Endothelial cell of umbilical vein (primary cell): ENCODE results near the gene AHNAK2. TPM values are rescaled to one million over a fixed set of nuclear protein-coding genes. Genes with fewer than 3 reads are reported as not detected.
"Not testable (repeated sequence)": the region's sequence is repeated elsewhere in the genome, so short reads cannot be mapped to it uniquely, and the experiment has no call there.

Experiments used
- BruUV-seq: library from RNA; stranded (reverse); fragments of 400-500 nt; replicated peaks from 2 replicates; lab custom pipeline; 2021; lab: Mats Ljungman, UMichigan
- CTCF ChIA-PET: fragments of 300-600, 350-600 bp; sonication (Branson Sonifier 250); formaldehyde crosslinking; loops from one replicate; lab custom pipeline; 2021; ENCODE audit warnings: antibody characterized with exemption, inconsistent platforms; lab: Charles Lee
- POLR2A ChIA-PET: fragments of 300-600, 350-600 bp; sonication (Branson Sonifier 250); formaldehyde crosslinking; loops from one replicate; lab custom pipeline; 2021; ENCODE audit warnings: antibody characterized with exemption, inconsistent platforms; lab: Charles Lee
- DNase-seq: peaks from one replicate; pipeline ENCODE4 v3.0.0-alpha.2; 2011; ENCODE audit warnings: low read depth, low spot score
- FAIRE-seq: peaks from 2 replicates; lab custom pipeline; 2011; peaks lifted over from hg19 to GRCh38; lab: Jason Lieb, UNC
- H2AFZ ChIP-seq: 2 replicates; pipeline ENCODE4 v1.6.0; 2012; ENCODE audit warnings: low read depth, low read length, control low read depth, inconsistent platforms
- H3K27ac ChIP-seq: 2 replicates; pipeline ENCODE4 v1.5.1; 2011; ENCODE audit warnings: low read depth, mild to moderate bottlenecking, control low read depth, low read length, moderate library complexity; ENCODE audit not compliant: insufficient read depth
- H3K27me3 ChIP-seq, 2 experiments: 2 replicates each; pipeline versions ENCODE4 v1.6.0 to v1.6.1; 2011; ENCODE audit warnings: low read length in 2 of 2, mixed read lengths in 1 of 2; ENCODE audit not compliant: control insufficient read depth in 2 of 2, insufficient read depth in 2 of 2
- H3K36me3 ChIP-seq, 2 experiments: 2 replicates in 1 of 2; 3 replicates in 1 of 2; pipeline ENCODE4 v1.5.1; 2011; ENCODE audit warnings: low read length in 2 of 2, mild to moderate bottlenecking in 1 of 2, moderate library complexity in 1 of 2; ENCODE audit not compliant: control insufficient read depth in 2 of 2, insufficient read depth in 2 of 2; ENCODE audit errors: extremely low read depth in 1 of 2
- H3K4me1 ChIP-seq: 3 replicates; pipeline ENCODE4 v1.5.1; 2011; ENCODE audit warnings: mild to moderate bottlenecking, low read length; ENCODE audit not compliant: control insufficient read depth, insufficient read depth; ENCODE audit errors: extremely low read depth
- H3K4me2 ChIP-seq: 2 replicates; pipeline ENCODE4 v1.6.1; 2011; ENCODE audit warnings: low read length, control low read depth, mixed read lengths; ENCODE audit not compliant: insufficient read depth
- H3K4me3 ChIP-seq, 3 experiments: fragments of 200-600 bp in 1 of 3; sonication (generic), shearing (Covaris generic) in 1 of 3; replicated peaks in 1 of 3; 2 replicates each; pipeline ENCODE4 v1.5.1; 2011 to 2016; ENCODE audit warnings: control low read depth in 3 of 3, low read length in 3 of 3, mild to moderate bottlenecking in 2 of 3, inconsistent platforms in 1 of 3, low read depth in 1 of 3, moderate library complexity in 1 of 3; ENCODE audit not compliant: insufficient read depth in 1 of 3
- H3K79me2 ChIP-seq: 2 replicates; pipeline ENCODE4 v1.6.0; 2012; ENCODE audit warnings: low read length, inconsistent platforms; ENCODE audit not compliant: control insufficient read depth, insufficient read depth
- H3K9ac ChIP-seq: replicated peaks from 2 replicates; pipeline ENCODE3; 2011; ENCODE audit warnings: low read length, control low read depth; ENCODE audit not compliant: insufficient read depth; ENCODE audit errors: extremely low read depth
- H3K9me1 ChIP-seq: replicated peaks from 3 replicates; pipeline ENCODE4 v1.6.0; 2011; ENCODE audit warnings: mild to moderate bottlenecking, low read length; ENCODE audit not compliant: control insufficient read depth, insufficient read depth; ENCODE audit errors: extremely low read depth
- H3K9me3 ChIP-seq: replicated peaks from 2 replicates; pipeline ENCODE4 v1.5.1; 2012; ENCODE audit warnings: low read length, inconsistent platforms; ENCODE audit not compliant: control insufficient read depth, insufficient read depth
- H4K20me1 ChIP-seq: replicated peaks from 2 replicates; pipeline ENCODE3; 2011; ENCODE audit warnings: mild to moderate bottlenecking, low read length; ENCODE audit not compliant: control insufficient read depth, insufficient read depth; ENCODE audit errors: extremely low read depth
- EZH2 ChIP-seq: IDR thresholded peaks from 2 replicates; pipeline ENCODE4 v1.6.1; 2012; ENCODE audit warnings: borderline replicate concordance, low read depth, mild to moderate bottlenecking, moderate library complexity, low read length, inconsistent platforms; ENCODE audit not compliant: severe bottlenecking
- FOS ChIP-seq: IDR thresholded peaks from 2 replicates; pipeline ENCODE4 v1.6.1; 2011; ENCODE audit warnings: mild to moderate bottlenecking, low read length, moderate library complexity, borderline replicate concordance; ENCODE audit not compliant: insufficient read depth
- GATA2 ChIP-seq: IDR thresholded peaks from 2 replicates; pipeline ENCODE4 v1.7.0; 2011; ENCODE audit warnings: low read depth, mild to moderate bottlenecking, moderate library complexity, mixed read lengths, low read length; ENCODE audit not compliant: insufficient read length, insufficient read depth
- JUN ChIP-seq: IDR thresholded peaks from 2 replicates; pipeline ENCODE4 v1.6.1; 2011; ENCODE audit warnings: borderline replicate concordance, low read depth; ENCODE audit not compliant: insufficient read length, insufficient read depth
- MAX ChIP-seq: IDR thresholded peaks from 2 replicates; pipeline ENCODE4 v1.6.1; 2011; ENCODE audit not compliant: insufficient read depth, insufficient read length
- MYC ChIP-seq: IDR thresholded peaks from one replicate; pipeline ENCODE4 v1.6.1; 2011; ENCODE audit warnings: mild to moderate bottlenecking, low read depth, low read length
- POLR2A ChIP-seq: IDR thresholded peaks from 2 replicates; pipeline ENCODE4 v1.6.1; 2012; ENCODE audit warnings: low read depth, mild to moderate bottlenecking, control low read depth, low read length
- POLR2AphosphoS5 ChIP-seq: IDR thresholded peaks from 2 replicates; pipeline ENCODE4 v1.6.1; 2012; ENCODE audit warnings: low read depth, mild to moderate bottlenecking, control low read depth, low read length, moderate library complexity; ENCODE audit not compliant: insufficient read depth
- dilution Hi-C: fragments of 300-500 bp; cut with MboI; formaldehyde crosslinking; loops from one replicate; pipeline ENCODE4 v1.15.0; 2019; ENCODE audit warnings: low sequenced_read_pairs; ENCODE audit not compliant: extremely low pct_ligation_motif_present
- intact Hi-C: fragments of 100-400 bp; cut with micrococcal nuclease; formaldehyde crosslinking; loops from one replicate; pipeline ENCODE4 v1.10.0; 2022
- polyA plus RNA-seq, 4 experiments: library from polyadenylated mRNA; depleted of rRNA in 3 of 4; stranded (reverse) in 3 of 4; unstranded in 1 of 4; fragments of >200 nt; gene quantifications; 2 replicates each; pipeline versions ENCODE4 v1.2.1 to v1.2.3, GENCODE V29; 2011 to 2012; ENCODE audit warnings: missing spikeins in 1 of 4
- total RNA-seq: library from RNA; stranded (reverse); gene quantifications from 2 replicates; pipeline ENCODE4 v1.2.3, GENCODE V29; 2021
- TF ChIP-seq, protein P1 (sequence below), 2 donors: IDR thresholded peaks; 1 replicate in 1 of 2; 2 replicates in 1 of 2; pipeline ENCODE4 v1.5.1; 2011; ENCODE audit warnings: low read length in 2 of 2, mild to moderate bottlenecking in 2 of 2, moderate library complexity in 2 of 2, control low read depth in 1 of 2, inconsistent platforms in 1 of 2, low read depth in 1 of 2; ENCODE audit not compliant: insufficient read depth in 1 of 2; ENCODE audit errors: extremely low read depth in 1 of 2

AHNAK2 gene
- total and polyA plus RNA-seq, 2 donors (not counting 3 experiments of a cell fraction or from before 2014, with no cell fraction given) = 17.7 to 68.7 TPM

DNA sequence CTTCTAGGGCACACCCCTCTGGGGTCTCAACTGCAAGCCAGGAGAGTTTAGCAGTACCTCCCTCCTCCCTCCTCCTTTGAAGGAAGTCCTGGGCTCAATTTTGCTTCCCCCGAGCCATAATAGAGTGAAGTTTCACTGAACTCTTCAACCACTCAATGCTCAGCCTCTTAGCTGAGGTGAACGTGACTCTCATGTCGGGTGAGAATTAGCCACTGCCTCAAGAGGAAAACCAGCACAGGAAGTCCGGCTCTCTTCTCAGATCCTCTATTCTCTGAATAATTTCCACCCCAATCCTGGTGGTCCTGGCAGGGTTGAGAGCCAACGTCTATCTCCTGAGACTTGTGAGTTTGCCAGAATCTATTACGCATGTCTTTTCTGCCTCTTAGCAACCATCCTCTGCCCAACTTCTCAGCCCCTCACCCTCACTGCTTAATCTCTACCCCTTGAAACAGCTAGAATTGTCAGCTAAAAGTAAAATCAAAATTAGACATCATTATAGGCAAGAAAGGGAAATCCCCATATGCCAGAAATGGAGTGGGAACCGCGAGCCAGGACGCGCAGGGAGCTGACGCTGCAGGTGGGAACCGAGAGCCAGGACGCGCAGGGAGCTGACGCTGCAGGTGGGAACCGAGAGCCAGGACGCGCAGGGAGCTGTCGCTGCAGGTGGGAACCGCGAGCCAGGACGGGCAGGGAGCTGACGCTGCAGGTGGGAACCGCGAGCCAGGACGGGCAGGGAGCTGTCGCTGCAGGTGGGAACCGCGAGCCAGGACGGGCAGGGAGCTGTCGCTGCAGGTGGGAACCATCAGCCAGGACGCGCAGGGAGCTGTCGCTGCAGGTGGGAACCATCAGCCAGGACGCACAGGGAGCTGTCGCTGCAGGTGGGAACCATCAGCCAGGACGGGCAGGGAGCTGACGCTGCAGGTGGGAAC lies 73.3 kb downstream of the AHNAK2 start:
- FAIRE-seq, H3K4me1 ChIP-seq, H3K79me2 ChIP-seq, H3K36me3 ChIP-seq, H3K9me1 ChIP-seq, H4K20me1 ChIP-seq, H3K4me3 ChIP-seq, H3K9ac ChIP-seq, H3K27ac ChIP-seq, intact Hi-C loops, BruUV-seq, H3K4me2 ChIP-seq, DNase-seq, H3K9me3 ChIP-seq, dilution Hi-C loops, H2AFZ ChIP-seq: not testable (repeated sequence)
- CTCF ChIA-PET = interaction anchor here (1.4 kb wide), 1 partner anchor 9 kb away, joined by 8 read pairs; no protein-coding TSS in a partner anchor
- POLR2A ChIA-PET = interaction anchor here (0.7 kb wide), 1 partner anchor 10 kb away, joined by 3 read pairs; no protein-coding TSS in a partner anchor
- H3K27me3 ChIP-seq = peaks cover 10 to 11% of the 10 kb centered on the region in 2 experiments

DNA sequence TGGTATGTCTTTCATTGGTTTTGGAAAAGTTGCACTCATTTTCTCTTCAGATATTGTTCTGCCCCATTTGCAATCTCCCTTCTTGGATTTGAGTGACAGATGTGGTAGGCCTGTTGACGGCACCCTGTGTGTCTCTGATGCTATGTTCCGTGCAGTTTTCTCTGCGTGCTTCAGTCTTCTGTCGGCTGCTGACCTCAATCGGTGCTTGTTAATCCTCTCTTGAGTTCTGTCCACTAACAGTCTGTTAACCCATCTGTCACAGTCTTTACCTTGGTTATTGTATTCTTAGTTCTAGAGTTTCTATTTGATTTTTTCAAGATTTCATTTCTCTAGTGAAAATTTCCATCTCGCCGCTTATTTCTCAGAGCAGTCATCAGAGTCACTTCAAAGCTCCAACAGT lies 74.2 kb downstream of the AHNAK2 start:
- no TSS peak for BruUV-seq
- Histone ChIP-seq H3K4me3 (no peak overlapping the region), H3K9me3 (no peaks in the 10 kb centered on the region), H3K4me1 (no peaks in the 10 kb centered on the region), H4K20me1 (no peaks in the 10 kb centered on the region), H3K36me3 (no peaks in the 10 kb centered on the region), H3K27ac (no peak overlapping the region), H3K4me2 (no peak overlapping the region), H3K79me2 (no peaks in the 10 kb centered on the region), H3K9me1 (no peaks in the 10 kb centered on the region), H2AFZ (no peak overlapping the region), H3K27me3 (peaks cover 10 to 11% of the 10 kb centered on the region in 2 experiments), H3K9ac (no peak overlapping the region)
- CTCF ChIA-PET = no interaction called here
- no peak for FAIRE-seq
- intact Hi-C loops = no loop called here
- DNase-seq = no peak
- POLR2A ChIA-PET = no interaction called here
- TF ChIP-seq MYC = no peak
- no peak for TF ChIP-seq FOS
- TF ChIP-seq POLR2A = no peak
- TF ChIP-seq POLR2AphosphoS5 = no peak
- TF ChIP-seq JUN = no peak
- TF ChIP-seq, protein P1, sequence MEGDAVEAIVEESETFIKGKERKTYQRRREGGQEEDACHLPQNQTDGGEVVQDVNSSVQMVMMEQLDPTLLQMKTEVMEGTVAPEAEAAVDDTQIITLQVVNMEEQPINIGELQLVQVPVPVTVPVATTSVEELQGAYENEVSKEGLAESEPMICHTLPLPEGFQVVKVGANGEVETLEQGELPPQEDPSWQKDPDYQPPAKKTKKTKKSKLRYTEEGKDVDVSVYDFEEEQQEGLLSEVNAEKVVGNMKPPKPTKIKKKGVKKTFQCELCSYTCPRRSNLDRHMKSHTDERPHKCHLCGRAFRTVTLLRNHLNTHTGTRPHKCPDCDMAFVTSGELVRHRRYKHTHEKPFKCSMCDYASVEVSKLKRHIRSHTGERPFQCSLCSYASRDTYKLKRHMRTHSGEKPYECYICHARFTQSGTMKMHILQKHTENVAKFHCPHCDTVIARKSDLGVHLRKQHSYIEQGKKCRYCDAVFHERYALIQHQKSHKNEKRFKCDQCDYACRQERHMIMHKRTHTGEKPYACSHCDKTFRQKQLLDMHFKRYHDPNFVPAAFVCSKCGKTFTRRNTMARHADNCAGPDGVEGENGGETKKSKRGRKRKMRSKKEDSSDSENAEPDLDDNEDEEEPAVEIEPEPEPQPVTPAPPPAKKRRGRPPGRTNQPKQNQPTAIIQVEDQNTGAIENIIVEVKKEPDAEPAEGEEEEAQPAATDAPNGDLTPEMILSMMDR (IDR thresholded peaks at IDR 0.05; ENCODE audit: extremely low read depth in 1 of 2, insufficient read depth in 1 of 2, low read depth in 1 of 2, low read length in 2 of 2) = no peak
- no peak for TF ChIP-seq GATA2
- no peak for TF ChIP-seq EZH2
- no peak for TF ChIP-seq MAX
- dilution Hi-C loops = no loop called here
